Measurements from ENCODE around the gene OR4E1. TPM values are rescaled to one million over a fixed set of nuclear protein-coding genes. Genes with fewer than 3 reads are reported as not detected.

The OR4E1 gene
- total RNA-seq, 2 experiments from 2014 or later: 0.05 to 0.23 TPM

DNA sequence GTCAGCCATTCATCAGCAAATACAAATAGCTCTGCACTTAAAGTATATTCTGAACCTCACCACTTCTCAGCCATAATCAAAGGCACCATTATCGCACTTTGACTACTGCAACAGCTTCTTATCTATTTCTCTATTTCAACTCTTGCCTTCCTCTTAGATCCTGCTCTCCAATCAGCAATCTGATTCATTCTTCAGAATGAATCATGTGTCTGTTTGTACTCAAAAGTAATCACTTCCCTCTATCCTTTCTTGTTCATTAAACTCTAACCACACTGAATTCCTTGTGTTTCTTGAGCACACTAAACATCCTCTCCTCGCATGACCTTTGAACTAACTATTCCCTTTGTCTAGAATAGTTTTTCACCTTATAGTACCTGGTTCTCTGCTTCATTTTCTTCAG, 12.8 kb upstream of the OR4E1 start:
- H3K4me3 Mint-ChIP-seq: no peak overlapping the region
- ChIA-PET POLR2A (no interaction called here), CTCF (no interaction called here)
- H3K27me3 Mint-ChIP-seq: peaks cover 29% of the 10 kb centered on the region
- no peak for DNase-seq
- no peak overlapping the region for H3K27ac Mint-ChIP-seq
- no peaks in the 10 kb centered on the region for H3K4me1 Mint-ChIP-seq
- no peaks in the 10 kb centered on the region for H3K9me3 Mint-ChIP-seq
- no peaks in the 10 kb centered on the region for H3K36me3 Mint-ChIP-seq (ENCODE audit: low read depth)

DNA sequence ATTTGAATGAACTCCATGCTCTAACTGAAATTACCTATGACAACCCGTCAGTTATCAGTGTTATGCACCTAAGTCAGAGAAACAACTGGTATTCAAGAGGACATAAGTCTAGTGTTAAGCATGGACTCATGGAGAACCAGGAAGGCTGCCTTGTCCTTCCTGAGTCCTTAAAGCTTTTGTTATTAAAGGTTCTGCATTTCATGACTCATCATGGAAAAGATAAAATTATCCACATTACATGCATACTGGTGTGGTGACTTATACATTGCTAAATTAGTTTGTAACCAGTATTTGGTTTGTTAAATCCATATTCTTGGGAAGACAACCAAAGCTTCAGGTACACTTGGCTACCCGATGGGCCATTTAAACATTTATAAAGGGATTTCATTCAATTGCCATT, 6.5 kb upstream of the OR4E1 start:
- ChIA-PET CTCF (no interaction called here), POLR2A (no interaction called here)
- H3K27ac Mint-ChIP-seq: no peak overlapping the region
- H3K27me3 Mint-ChIP-seq: peaks cover 29% of the 10 kb centered on the region
- H3K36me3 Mint-ChIP-seq (ENCODE audit: low read depth): no peaks in the 10 kb centered on the region
- H3K4me3 Mint-ChIP-seq: no peak overlapping the region
- no peak for DNase-seq
- H3K9me3 Mint-ChIP-seq: peaks cover 2% of the 10 kb centered on the region
- H3K4me1 Mint-ChIP-seq: no peaks in the 10 kb centered on the region

DNA sequence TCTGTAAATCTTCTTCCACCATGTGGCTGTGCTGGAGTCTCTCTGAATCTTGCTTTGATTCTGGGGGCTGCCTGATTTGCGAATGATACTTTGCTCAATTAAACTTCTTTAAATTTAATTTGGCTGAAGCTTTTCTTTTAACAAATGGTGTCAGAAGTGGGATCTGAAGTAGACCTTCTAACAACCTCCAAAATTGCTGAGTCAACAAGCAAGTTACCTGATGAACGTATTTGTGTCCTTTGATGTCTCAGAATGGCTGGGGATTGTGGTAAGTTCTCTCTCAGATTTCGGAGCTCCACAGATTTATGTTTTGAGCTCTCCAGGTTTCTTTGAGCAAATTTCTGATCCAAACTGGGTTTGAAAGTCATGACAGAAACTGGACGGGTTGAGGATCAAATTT, 1.9 kb upstream of the OR4E1 start:
- Mint-ChIP-seq H3K27me3 (peaks cover 17% of the 10 kb centered on the region), H3K4me1 (no peaks in the 10 kb centered on the region), H3K9me3 (peaks cover 2% of the 10 kb centered on the region), H3K27ac (no peak overlapping the region), H3K4me3 (no peak overlapping the region), H3K36me3 (ENCODE audit: low read depth) (no peaks in the 10 kb centered on the region)
- POLR2A ChIA-PET: no interaction called here
- CTCF ChIA-PET: interaction anchor here (0.8 to 1.2 kb wide), 2 partner anchors 11 to 35 kb away, joined by 3 read pairs; no protein-coding TSS in a partner anchor
- no peak for DNase-seq

DNA sequence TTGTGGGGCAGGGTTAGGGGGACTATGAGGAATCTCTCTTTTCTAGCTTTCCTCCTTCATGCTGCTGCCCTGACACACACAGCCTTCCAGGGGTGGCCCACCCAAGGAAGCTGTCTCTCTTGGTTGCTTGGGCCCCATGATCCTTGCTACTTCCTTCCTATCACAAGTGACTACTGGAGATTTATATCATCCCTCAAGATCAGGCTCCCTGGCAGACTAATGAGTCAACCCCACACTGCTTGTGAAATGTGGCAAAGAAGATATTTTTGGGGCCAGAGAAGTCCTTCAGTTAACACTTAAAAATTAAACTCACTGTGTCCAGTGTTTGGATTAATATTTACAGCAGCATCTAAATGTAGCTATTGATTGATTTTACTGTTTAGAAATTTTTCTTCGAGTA, 1.5 kb downstream of the OR4E1 start:
- DNase-seq: no peak
- H3K4me1 Mint-ChIP-seq: no peaks in the 10 kb centered on the region
- H3K9me3 Mint-ChIP-seq: peaks cover 2% of the 10 kb centered on the region
- no peaks in the 10 kb centered on the region for H3K36me3 Mint-ChIP-seq (ENCODE audit: low read depth)
- H3K27me3 Mint-ChIP-seq: peaks cover 18% of the 10 kb centered on the region
- no peak overlapping the region for H3K27ac Mint-ChIP-seq
- POLR2A ChIA-PET: no interaction called here
- CTCF ChIA-PET: no interaction called here
- H3K4me3 Mint-ChIP-seq: no peak overlapping the region

DNA sequence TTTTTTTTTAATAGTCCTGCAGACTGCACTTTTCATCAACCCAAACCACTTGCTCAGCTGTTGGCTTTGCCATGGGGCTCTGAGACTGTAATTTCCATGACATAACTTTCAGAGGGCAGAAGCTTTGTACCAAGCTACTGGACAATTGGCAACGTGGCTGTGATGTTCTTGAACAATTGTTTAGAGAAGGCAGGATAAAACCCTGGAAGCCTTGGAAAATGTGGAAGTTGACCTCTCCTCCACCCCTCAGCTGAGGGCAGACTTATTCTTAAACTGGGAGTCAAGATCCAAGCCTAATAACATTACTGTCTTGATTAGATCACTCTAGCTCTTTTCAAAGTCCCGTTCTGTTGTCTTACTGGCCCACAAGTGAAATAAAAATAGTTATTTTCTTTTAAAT, 2.2 kb downstream of the OR4E1 start:
- POLR2A ChIA-PET: no interaction called here
- Mint-ChIP-seq H3K27me3 (peaks cover 18% of the 10 kb centered on the region), H3K4me1 (no peaks in the 10 kb centered on the region), H3K27ac (no peak overlapping the region), H3K4me3 (no peak overlapping the region), H3K36me3 (ENCODE audit: low read depth) (no peaks in the 10 kb centered on the region), H3K9me3 (peaks cover 2% of the 10 kb centered on the region)
- CTCF ChIA-PET: no interaction called here
- DNase-seq: no peak

DNA sequence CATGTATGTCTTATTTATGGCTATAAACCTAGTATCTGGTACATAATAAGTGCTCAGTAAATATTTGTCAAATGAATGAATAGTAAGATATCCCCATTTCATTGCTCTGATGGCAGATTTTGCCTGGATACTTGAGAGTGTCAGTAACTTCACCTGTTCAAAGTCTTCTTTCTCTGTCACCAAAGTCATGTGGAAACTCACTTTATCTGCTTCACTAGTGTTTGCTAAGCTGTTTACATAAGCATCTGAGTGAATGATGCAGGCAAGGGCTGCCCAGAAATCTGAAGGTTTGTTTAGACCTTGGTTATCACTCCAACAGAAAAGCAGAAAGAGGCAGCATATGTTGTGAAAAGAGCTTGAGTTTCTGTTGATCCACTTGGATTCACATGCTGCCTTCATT, 4.3 kb downstream of the OR4E1 start:
- H3K4me3 Mint-ChIP-seq: no peak overlapping the region
- ChIA-PET CTCF (no interaction called here), POLR2A (no interaction called here)
- DNase-seq: no peak
- H3K27ac Mint-ChIP-seq: no peak overlapping the region
- no peaks in the 10 kb centered on the region for H3K36me3 Mint-ChIP-seq (ENCODE audit: low read depth)
- no peaks in the 10 kb centered on the region for H3K9me3 Mint-ChIP-seq
- H3K4me1 Mint-ChIP-seq: no peaks in the 10 kb centered on the region
- peaks cover 24% of the 10 kb centered on the region for H3K27me3 Mint-ChIP-seq

DNA sequence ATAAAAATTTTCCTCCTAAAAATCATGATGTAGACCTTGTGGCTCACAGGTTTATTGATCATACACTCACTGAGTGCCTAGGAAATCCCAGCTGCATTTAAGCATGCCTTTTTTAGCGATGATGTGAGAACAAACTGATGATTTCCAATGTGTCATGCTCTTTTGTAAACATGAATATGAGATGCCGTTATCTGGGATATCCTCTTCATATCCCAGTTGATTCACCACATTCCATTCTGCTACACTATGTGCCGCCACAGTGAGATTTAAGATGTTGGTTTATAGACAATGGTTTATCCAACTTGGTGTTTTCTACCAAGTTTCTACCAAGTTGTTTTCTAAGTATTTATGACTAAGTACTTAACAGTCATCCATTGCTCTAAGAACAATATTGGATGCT, 5.2 kb downstream of the OR4E1 start:
- no peaks in the 10 kb centered on the region for H3K9me3 Mint-ChIP-seq
- DNase-seq: no peak
- ChIA-PET POLR2A (no interaction called here), CTCF (no interaction called here)
- H3K4me1 Mint-ChIP-seq: no peaks in the 10 kb centered on the region
- no peaks in the 10 kb centered on the region for H3K36me3 Mint-ChIP-seq (ENCODE audit: low read depth)
- H3K27ac Mint-ChIP-seq: no peak overlapping the region
- peaks cover 26% of the 10 kb centered on the region for H3K27me3 Mint-ChIP-seq
- no peak overlapping the region for H3K4me3 Mint-ChIP-seq

DNA sequence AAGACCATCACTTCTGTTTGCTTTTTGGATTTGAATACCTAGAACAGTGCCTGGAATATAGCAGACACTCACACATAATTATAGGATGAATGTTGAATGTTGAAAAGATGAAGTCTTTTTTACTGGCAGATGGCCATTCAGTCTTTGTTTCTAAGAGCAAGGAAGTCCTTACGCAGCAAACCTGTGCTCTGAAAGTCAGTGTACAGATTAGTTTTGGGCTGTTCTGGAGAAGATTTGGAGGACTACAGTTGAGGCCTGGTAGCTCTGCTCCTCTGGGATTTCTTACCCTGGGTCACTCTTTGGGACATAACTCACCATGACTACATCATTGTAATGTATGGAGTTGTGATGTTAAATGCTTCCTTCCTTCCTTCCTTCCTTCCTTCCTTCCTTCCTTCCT, 16.6 kb downstream of the OR4E1 start:
- no peak overlapping the region for H3K27ac Mint-ChIP-seq
- H3K4me3 Mint-ChIP-seq: no peak overlapping the region
- H3K4me1 Mint-ChIP-seq: no peaks in the 10 kb centered on the region
- H3K9me3 Mint-ChIP-seq: no peaks in the 10 kb centered on the region
- no peak for DNase-seq
- H3K27me3 Mint-ChIP-seq: peaks cover 13% of the 10 kb centered on the region
- ChIA-PET POLR2A (no interaction called here), CTCF (no interaction called here)
- H3K36me3 Mint-ChIP-seq (ENCODE audit: low read depth): no peaks in the 10 kb centered on the region

DNA sequence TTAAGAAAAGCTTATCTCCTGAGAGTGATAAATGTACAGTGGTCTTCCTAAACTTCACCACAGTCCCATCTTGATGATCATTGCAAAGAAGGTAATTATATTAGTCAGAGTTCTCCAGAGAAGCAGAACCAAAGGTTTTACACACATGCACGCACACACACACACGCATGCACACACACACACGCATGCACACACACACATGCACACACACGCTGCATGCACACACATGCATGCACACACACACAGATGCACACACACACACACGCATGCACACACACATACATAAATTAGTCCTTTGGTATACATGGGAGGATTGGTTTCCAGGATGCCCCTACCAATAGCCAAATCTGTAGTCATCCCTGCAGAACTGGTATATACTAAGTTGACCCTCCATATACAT, 19.4 kb downstream of the OR4E1 start:
- DNase-seq: no peak
- Mint-ChIP-seq H3K27me3 (peaks cover 16% of the 10 kb centered on the region), H3K36me3 (ENCODE audit: low read depth) (no peaks in the 10 kb centered on the region), H3K27ac (no peak overlapping the region), H3K4me1 (no peaks in the 10 kb centered on the region), H3K9me3 (no peaks in the 10 kb centered on the region), H3K4me3 (no peak overlapping the region)
- CTCF ChIA-PET: no interaction called here
- POLR2A ChIA-PET: no interaction called here

DNA sequence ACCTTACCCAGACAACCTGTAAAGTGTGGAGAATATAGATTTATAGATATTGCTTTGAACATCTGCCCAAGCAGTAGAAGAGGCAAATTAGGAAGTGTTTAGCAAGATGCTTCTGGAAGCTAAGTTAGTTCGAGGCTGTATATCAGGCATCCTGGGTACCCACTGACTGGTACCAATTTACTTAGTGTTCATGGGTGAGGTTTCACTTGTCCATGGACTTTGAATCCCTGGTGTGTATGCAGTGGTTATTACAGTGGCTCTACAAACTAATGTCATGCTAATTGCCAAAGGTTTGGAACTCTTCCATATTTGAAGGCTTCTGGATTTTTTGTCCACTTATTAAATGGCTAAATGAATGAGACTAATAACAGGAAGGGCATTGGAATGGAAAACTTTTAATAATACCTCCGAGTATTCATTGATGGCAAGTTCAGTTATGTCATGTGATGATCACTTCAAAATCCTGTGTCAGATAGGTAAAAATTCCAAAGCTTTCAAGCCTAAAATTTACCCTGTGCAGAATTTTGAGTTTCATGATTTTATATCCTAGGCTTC, 20.2 kb downstream of the OR4E1 start, which contains the start of gene OR4E2:
TSS of gene OR4E2 (plus strand) at position 505 of the 555 bp plus-strand sequence. CDS start 11,248 bp downstream, outside the sequence.
- Mint-ChIP-seq H3K36me3 (ENCODE audit: low read depth) (no peaks in the 10 kb centered on the region), H3K9me3 (no peaks in the 10 kb centered on the region), H3K4me1 (no peaks in the 10 kb centered on the region), H3K27ac (no peak within 1 kb of the TSS), H3K4me3 (no peak within 1 kb of the TSS), H3K27me3 (peaks cover 16% of the 10 kb centered on the region)
- POLR2A ChIA-PET: no interaction called here
- no peak for DNase-seq
- CTCF ChIA-PET: no interaction called here

DNA sequence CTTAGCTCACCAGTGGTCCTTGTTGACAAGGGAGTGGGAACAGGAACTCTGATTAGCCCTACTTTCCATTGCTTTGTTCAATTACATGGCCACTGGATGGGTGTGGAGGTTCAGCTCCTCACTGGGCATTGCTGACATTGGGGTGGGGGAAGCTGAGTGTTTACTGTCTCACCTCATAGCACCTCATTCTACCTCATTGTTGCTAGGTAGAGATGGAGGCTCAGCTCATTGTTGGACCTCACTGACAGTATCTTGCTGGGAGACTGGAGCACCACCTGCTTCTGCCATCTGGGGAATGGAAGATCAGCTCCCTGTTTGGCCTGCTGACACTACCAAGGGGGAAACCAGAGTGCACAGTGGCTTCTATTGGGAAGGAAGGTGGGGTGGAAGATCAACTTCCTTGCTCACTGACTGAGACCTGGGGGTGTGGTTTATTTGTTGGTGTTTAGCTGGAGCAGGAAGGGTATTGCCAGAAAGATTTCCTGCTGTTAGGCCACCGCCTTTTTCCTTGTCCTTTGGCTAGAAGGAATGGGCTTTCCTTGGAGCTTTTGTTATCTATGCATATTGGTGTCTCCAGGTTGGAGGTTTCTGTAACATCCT, 21.3 kb downstream of the OR4E1 start:
- no peaks in the 10 kb centered on the region for H3K4me1 Mint-ChIP-seq
- H3K4me3 Mint-ChIP-seq: no peak overlapping the region
- DNase-seq: no peak
- H3K9me3 Mint-ChIP-seq: no peaks in the 10 kb centered on the region
- CTCF ChIA-PET: interaction anchor here (1.2 kb wide), 1 partner anchor 12 kb away, joined by 3 read pairs; no protein-coding TSS in a partner anchor
- peaks cover 17% of the 10 kb centered on the region for H3K27me3 Mint-ChIP-seq
- no peaks in the 10 kb centered on the region for H3K36me3 Mint-ChIP-seq (ENCODE audit: low read depth)
- H3K27ac Mint-ChIP-seq: no peak overlapping the region
- POLR2A ChIA-PET: no interaction called here

DNA sequence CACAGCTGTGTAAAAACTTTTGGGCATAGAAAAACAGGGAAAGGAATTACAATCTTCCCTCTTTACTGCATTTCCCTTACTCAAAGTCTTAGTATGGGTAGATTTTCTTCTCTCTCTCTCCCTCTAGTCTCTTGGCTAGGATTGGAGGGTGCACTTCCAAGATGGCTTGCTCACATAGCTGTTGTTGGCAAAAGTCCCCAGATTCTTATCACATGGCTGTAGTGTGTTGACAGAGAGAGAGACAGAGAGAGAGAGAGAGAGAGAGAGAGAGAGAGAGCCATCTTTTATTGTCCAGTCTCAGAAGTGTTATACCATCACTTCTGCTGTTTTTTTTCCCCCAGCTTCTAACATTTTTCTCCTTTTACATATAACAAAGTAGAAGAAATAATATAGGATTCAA, 26.2 kb downstream of the OR4E1 start:
- Mint-ChIP-seq H3K36me3 (ENCODE audit: low read depth) (no peaks in the 10 kb centered on the region), H3K9me3 (no peaks in the 10 kb centered on the region), H3K27me3 (peaks cover 21% of the 10 kb centered on the region), H3K27ac (no peak overlapping the region), H3K4me1 (no peaks in the 10 kb centered on the region), H3K4me3 (no peak overlapping the region)
- DNase-seq: no peak
- CTCF ChIA-PET: no interaction called here
- POLR2A ChIA-PET: no interaction called here

DNA sequence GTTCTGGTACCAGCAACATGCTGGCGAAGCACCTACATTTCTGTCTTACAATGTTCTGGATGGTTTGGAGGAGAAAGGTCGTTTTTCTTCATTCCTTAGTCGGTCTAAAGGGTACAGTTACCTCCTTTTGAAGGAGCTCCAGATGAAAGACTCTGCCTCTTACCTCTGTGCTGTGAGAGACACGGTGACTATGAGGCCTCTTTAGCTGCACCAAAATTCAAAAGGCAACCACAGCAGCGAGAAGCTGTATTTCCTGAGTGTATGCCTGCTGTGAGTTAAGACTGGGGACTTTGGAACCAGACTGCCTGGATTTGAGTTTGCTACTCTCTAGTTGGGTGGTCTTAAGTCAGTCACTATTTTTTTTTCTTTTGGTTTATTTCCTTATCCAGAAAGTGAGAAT, 30.2 kb downstream of the OR4E1 start:
- ChIA-PET POLR2A (no interaction called here), CTCF (interaction anchor here (1.4 kb wide), 1 partner anchor 40 kb away, joined by 4 read pairs; no protein-coding TSS in a partner anchor)
- DNase-seq: no peak
- peak overlapping the region; percentile 24 for H3K4me3 Mint-ChIP-seq
- H3K36me3 Mint-ChIP-seq (ENCODE audit: low read depth): no peaks in the 10 kb centered on the region
- no peaks in the 10 kb centered on the region for H3K9me3 Mint-ChIP-seq
- H3K27ac Mint-ChIP-seq: no peak overlapping the region
- H3K27me3 Mint-ChIP-seq: peaks cover 9% of the 10 kb centered on the region
- H3K4me1 Mint-ChIP-seq: peaks cover 4% of the 10 kb centered on the region

DNA sequence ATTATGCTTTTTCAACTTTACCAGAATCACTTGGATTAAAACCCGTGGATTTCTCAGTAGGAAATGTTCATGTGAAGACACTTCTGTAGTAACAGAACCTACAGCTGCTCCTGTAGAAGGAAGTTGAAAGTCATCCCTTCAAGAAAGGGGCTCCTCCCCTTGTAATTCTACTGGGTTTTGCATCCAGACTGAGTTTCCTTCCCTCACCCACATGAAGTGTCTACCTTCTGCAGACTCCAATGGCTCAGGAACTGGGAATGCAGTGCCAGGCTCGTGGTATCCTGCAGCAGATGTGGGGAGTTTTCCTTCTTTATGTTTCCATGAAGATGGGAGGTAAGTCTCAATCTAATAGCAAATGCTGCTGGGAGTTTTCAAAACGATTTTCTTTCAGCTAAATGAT, 30.9 kb downstream of the OR4E1 start:
- peaks cover 4% of the 10 kb centered on the region for H3K4me1 Mint-ChIP-seq
- ChIA-PET POLR2A (no interaction called here), CTCF (interaction anchor here (1.4 kb wide), 1 partner anchor 40 kb away, joined by 4 read pairs; no protein-coding TSS in a partner anchor)
- H3K4me3 Mint-ChIP-seq: peak overlapping the region; percentile 24
- H3K27me3 Mint-ChIP-seq: peaks cover 5% of the 10 kb centered on the region
- H3K36me3 Mint-ChIP-seq (ENCODE audit: low read depth): no peaks in the 10 kb centered on the region
- peak overlapping the region; percentile 43 for H3K27ac Mint-ChIP-seq
- H3K9me3 Mint-ChIP-seq: no peaks in the 10 kb centered on the region
- DNase-seq: no peak
